Smooth muscle cell (in vitro differentiated cells): ENCODE data around the gene ZSCAN29. TPM values are rescaled to one million over a fixed set of nuclear protein-coding genes. Genes with fewer than 3 reads are reported as not detected.

Source experiments
- polyA plus RNA-seq: library from polyadenylated mRNA; unstranded; fragments of >200 nt; fragmentation: Nextera tagmentation; extraction: Ambion mirVana; gene quantifications from 2 replicates; pipeline ENCODE4 v1.2.1, GENCODE V29; 2016
- total RNA-seq: library from RNA; depleted of rRNA; stranded (reverse); fragments of >200 nt; gene quantifications from 2 replicates; pipeline ENCODE4 v1.2.3, GENCODE V29; 2014

ZSCAN29 gene
- total and polyA plus RNA-seq, 2 experiments from 2014 or later: 6.3 to 20.9 TPM

Other genes starting within 250 kb of the ZSCAN29 start
- 9.0 and 12.0 TPM in 2 replicates for gene TMEM62, start 237.5 kb downstream of the ZSCAN29 start, total RNA-seq
- gene TMEM62, start 237.5 kb downstream of the ZSCAN29 start, polyA plus RNA-seq: 3.1 and 8.8 TPM in 2 replicates
- 29.6 and 30.5 TPM in 2 replicates for gene CCNDBP1, start 185.6 kb downstream of the ZSCAN29 start, total RNA-seq
- 22.1 and 33.4 TPM in 2 replicates for gene CCNDBP1, start 185.6 kb downstream of the ZSCAN29 start, polyA plus RNA-seq
- not detected in 2 replicates for gene EPB42, start 150.0 kb downstream of the ZSCAN29 start, total RNA-seq
- not detected in 2 replicates for gene EPB42, start 150.0 kb downstream of the ZSCAN29 start, polyA plus RNA-seq
- 2.5 and 3.7 TPM in 2 replicates for gene TGM5, start 104.1 kb downstream of the ZSCAN29 start, total RNA-seq
- gene TGM5, start 104.1 kb downstream of the ZSCAN29 start, polyA plus RNA-seq: 0.08 and 1.1 TPM in 2 replicates
- not detected in 2 replicates for gene TGM7, start 68.8 kb downstream of the ZSCAN29 start, total RNA-seq
- gene TGM7, start 68.8 kb downstream of the ZSCAN29 start, polyA plus RNA-seq: not detected in 2 replicates
- 5.0 and 5.7 TPM in 2 replicates for gene LCMT2, start 40.5 kb downstream of the ZSCAN29 start, total RNA-seq
- gene LCMT2, start 40.5 kb downstream of the ZSCAN29 start, polyA plus RNA-seq: 2.2 and 5.4 TPM in 2 replicates
- 5.9 and 11.4 TPM in 2 replicates for gene TUBGCP4, start 58 bp upstream of the ZSCAN29 start, total RNA-seq
- gene TUBGCP4, start 58 bp upstream of the ZSCAN29 start, polyA plus RNA-seq: 9.0 and 10.2 TPM in 2 replicates
- 41.5 and 52.0 TPM in 2 replicates for gene TP53BP1, start 122.1 kb upstream of the ZSCAN29 start, total RNA-seq
- gene TP53BP1, start 122.1 kb upstream of the ZSCAN29 start, polyA plus RNA-seq: 19.9 and 24.1 TPM in 2 replicates
- gene MAP1A, start 146.6 kb upstream of the ZSCAN29 start, total RNA-seq: 25.9 and 27.1 TPM in 2 replicates
- gene MAP1A, start 146.6 kb upstream of the ZSCAN29 start, polyA plus RNA-seq: 14.6 and 15.7 TPM in 2 replicates
- 14.5 and 24.6 TPM in 2 replicates for gene PPIP5K1, start 219.2 kb upstream of the ZSCAN29 start, total RNA-seq
- gene PPIP5K1, start 219.2 kb upstream of the ZSCAN29 start, polyA plus RNA-seq: 4.8 and 8.7 TPM in 2 replicates
- gene CKMT1B, start 223.0 kb upstream of the ZSCAN29 start, total RNA-seq: 0.27 and 7.2 TPM in 2 replicates
- gene CKMT1B, start 223.0 kb upstream of the ZSCAN29 start, polyA plus RNA-seq: not detected in 2 replicates
- 0.31 and 0.49 TPM in 2 replicates for gene STRC, start 247.8 kb upstream of the ZSCAN29 start, total RNA-seq
- 0.75 and 1.2 TPM in 2 replicates for gene STRC, start 247.8 kb upstream of the ZSCAN29 start, polyA plus RNA-seq